GM21576 (cell line): ENCODE data around the gene GALNT9.
"Not testable (repeated sequence)": the region's sequence is repeated elsewhere in the genome, so short reads cannot be mapped to it uniquely, and the experiment has no call there.

ENCODE experiments used
- ATAC-seq: cut with Tn5 transposase; IDR thresholded peaks from one replicate; pipeline ENCODE4 v1.9.1; 2021; ENCODE audit warnings: mild to moderate bottlenecking, moderate library complexity; ENCODE audit not compliant: unreplicated experiment

The GALNT9 gene

GRCh38 chr12:132314516-132315233, 14.7 kb downstream of the GALNT9 start:
- ATAC-seq = no peak

- ATAC-seq = no peak
Measured at GRCh38 chr12:132314035-132314434, 15.4 kb downstream of the GALNT9 start.

DNA sequence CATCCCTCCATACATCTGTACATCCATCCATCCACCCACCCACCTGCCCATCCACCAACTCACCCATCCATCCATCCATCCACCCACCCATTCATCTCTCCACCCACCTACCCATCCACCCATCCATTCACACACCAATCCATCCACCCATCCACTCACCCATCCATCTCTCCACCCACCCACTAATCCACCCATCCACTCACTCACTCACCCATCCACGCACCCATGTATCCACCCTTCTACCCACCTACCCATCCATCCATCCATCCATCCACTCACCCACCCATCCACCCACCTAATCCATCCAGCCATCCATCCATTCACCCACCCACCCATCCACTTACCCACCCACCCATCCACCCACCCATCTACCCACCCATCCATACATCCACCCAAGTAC, 16.2 kb downstream of the GALNT9 start:
- no peak for ATAC-seq

DNA sequence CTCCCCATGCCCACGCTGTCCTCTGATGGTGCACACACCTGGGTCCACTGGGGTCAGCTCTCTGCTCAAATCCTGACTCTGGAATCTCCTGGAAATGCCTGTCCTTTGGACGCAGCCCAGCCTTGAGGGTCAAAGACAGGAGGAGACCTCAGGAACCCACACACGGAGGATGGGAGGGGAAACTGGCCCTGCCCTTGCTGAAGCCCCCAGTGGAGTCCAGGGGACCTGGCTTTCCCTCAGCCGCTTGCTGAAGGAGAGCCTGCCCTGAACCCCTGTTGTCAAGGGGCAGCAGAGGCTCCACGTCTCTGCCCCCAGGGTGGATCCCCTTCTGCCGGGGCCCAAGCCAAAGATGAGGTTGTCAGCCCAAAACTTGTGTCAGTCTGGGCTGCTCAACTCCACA, 16.9 kb downstream of the GALNT9 start:
- no peak for ATAC-seq

DNA sequence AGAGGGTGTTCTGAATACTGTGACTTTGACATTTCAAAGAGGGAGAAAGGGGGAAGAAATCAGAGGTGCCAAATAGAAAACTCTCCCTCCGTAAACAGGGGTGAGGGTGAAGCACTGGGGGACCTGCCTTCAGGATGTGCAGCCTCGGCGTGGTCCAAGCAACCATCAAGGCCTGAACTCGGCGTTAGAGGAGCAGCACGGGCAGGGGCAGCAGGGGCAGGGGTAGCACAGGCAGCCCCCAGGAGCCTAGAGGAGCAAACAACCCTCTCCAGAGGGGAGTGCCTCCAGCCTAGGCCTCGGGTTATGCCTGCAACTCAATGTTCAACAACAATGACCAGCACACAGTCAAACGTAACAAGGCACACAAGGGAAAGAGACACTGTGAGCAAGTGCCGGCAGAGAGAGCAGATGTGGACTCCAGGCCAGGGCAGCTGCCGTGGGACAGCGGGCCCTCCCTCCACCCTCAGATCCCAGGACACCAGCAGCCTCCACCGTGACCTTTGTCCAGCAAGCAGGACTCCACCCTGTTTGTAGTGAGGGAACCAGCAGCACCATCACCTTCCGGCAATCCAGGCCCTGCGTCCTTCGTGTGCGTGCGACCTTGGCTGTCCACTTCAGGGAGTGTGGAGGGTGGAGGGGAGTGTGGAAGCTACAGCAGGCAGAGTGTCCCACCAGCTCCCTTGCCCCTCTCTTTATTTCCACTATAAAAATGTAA, 18.0 kb downstream of the GALNT9 start:
- ATAC-seq = no peak

- ATAC-seq = no peak
Measured at GRCh38 chr12:132310181-132311040, 19.0 kb downstream of the GALNT9 start.

GRCh38 chr12:132309596-132310086, 19.7 kb downstream of the GALNT9 start:
- ATAC-seq = no peak

- no peak for ATAC-seq
Measured at GRCh38 chr12:132308853-132309595, 20.4 kb downstream of the GALNT9 start.

DNA sequence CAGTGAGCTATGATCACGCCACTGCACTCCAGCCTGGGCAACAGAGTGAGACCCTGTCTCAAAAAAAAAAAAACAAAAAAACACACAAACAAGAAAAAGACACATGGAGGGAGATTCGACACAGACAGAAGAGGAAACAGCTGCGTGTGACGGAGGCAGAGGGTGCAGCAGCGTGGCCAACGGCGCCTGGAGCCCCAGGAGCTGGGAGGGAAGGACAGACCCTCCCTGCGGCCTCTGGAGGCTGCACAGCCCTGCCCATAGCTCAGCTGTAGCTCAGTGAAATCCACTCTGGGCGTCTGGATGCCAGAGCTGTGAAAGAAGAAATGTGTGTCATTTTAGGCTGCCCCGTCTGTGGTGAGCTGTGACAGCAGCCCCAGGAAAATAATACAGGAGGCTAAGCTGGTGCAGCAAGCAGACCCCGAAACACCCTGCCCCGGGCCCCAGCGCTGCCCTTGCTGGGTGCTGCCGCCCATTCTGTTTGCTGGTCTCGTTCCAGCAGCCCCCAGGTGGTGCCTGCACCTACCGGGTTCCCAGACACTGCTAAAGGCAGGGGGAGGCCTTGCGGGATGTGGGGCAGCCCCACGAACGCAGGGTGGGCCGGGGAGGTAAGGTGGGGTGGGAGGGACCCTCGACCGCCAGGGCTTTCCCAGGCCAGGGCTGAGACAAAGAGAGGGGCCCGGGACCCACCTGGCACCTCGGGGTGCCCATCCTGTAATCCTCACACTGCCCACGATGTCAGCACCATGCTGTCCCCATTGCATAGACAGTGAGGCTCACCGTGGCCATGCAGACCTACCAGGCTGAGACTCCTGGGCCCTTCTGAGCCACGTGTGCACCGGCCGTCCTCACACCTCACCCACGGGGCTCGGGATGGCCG, 21.2 kb downstream of the GALNT9 start:
- no peak for ATAC-seq

GRCh38 chr12:132306885-132307191, 22.6 kb downstream of the GALNT9 start:
- no peak for ATAC-seq

DNA sequence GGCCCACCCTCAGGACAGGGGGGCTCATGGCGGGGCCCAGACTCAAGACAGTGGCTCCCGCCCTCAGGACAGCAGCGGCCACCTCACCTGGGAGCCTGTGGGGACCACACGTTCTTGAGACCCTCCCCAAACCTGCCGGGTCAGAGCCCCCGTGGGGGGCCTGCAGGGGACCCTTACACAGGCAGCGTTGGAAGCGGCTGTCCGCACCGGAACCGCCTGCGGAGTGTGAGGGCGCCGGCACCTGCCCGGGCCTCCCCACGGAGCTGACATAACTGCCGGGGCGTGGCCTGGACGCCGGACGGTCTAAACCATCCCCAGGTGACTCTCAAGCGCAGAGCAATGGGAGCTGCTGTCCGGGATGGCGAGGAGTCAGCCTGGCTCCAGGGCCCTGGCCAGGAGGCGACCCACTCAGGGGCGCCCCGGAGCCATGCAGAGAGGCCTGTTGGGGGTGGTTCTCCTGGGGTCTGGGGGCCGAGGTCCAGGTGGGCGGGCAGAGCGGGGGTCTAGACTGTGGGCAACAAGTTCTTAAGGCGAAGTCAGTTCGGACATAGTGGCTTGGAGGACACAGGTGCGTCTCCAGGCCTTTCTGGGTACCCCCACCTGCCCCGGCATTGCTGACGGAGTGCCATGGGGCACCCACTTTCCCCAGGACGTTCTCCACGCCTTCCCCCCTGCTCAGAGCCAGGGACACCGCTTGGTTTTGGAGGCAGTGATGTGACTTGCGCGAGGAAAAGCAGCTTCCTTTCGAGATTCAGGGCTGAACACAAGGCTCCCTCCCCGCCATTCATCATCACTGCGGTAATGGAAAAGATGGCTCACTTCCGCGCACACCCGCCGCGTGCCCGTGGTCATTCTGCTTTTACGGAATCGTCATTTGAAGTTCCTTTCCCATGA, 23.2 kb downstream of the GALNT9 start:
- no peak for ATAC-seq

- ATAC-seq = no peak
Measured at GRCh38 chr12:132305560-132305966, 23.8 kb downstream of the GALNT9 start.

DNA sequence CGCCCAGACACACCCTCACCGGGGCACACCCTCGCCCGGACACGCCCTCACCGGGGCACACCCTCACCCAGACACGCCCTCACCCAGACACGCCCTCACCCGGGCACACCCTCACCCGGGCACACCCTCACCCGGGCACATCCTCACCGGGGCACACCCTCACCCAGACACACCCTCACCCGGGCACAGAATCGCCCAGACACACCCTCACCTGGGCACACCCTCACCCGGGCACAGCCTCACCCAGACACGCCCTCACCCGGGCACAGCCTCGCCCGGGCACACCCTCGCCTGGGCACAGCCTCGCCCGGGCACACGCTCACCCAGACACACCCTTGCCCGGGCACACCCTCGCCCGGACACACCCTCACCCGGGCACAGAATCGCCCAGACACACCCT, 24.5 kb downstream of the GALNT9 start:
- not testable (repeated sequence) for ATAC-seq

DNA sequence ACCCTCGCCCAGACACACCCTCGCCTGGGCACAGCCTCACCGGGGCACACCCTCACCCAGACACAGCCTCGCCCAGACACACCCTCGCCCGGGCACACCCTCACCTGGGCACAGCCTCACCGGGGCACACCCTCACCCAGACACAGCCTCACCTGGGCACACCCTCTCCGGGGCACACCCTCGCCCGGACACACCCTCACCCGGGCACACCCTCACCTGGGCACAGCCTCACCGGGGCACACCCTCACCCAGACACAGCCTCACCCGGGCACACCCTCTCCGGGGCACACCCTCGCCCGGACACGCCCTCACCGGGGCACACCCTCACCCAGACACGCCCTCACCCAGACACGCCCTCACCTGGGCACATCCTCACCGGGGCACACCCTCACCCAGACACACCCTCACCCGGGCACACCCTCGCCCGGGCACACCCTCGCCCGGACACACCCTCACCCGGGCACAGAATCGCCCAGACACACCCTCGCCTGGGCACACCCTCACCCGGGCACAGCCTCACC, 25.5 kb downstream of the GALNT9 start:
- ATAC-seq = not testable (repeated sequence)

- ATAC-seq = no peak
Measured at GRCh38 chr12:132302466-132303358, 26.7 kb downstream of the GALNT9 start.

- ATAC-seq = no peak
Measured at GRCh38 chr12:132300789-132301722, 28.3 kb downstream of the GALNT9 start.

DNA sequence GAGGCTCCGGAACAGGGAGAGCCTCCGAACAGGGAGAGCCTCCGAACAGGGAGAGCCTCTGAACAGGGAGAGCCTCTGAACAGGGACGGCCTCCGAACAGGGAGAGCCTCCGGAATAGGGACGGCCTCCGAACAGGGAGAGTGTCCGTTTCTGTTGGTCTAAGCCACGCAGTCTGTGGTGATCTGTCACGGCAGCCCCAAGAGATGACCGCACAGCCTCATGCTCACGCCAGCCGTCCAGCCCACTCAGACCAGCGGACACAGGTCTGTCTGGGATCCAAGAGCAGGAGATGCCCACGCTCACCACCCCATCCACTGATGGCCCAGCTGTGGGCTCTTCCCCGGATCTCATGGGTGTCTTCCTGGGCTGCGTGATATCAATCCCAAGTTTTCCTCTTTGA, 33.3 kb downstream of the GALNT9 start:
- no peak for ATAC-seq
